Measurements from ENCODE around the gene MSANTD4. TPM values are rescaled to one million over a fixed set of nuclear protein-coding genes. Genes with fewer than 3 reads are reported as not detected.

MSANTD4 gene
- polyA plus RNA-seq, 3 donors = 1.8 to 2.5 (median 2.1) TPM

- intact Hi-C loops (cut with micrococcal nuclease) = no loop called here
Observed at GRCh38 chr11:105989124-105989523, 32.9 kb downstream of the MSANTD4 start.

DNA sequence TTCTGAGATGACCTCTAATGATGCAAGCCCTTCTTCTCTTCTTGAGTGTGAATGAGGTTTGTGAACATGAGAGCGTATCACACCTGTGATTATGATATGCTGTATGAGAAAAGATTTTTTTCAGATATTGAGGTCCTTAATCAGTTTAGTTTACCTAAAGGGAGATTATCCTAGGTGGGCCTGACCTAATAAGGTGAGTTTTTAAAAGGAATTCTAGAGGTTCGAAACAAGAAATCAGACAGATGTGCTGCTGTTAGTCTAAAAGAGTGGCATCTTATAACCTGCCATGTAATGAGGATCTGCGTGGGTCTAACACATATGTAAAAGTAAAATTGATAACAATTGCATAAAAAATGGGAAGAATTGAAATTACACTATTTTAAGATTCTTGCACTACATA, 33.8 kb downstream of the MSANTD4 start:
- H3K27ac Mint-ChIP-seq = no peak overlapping the region
- 83% methylated on average over 1 of the region's 3 CpGs for WGBS (ENCODE audit: insufficient coverage)
- H3K27me3 Mint-ChIP-seq (ENCODE audit: low read depth in 3 of 3) = no peaks in the 10 kb centered on the region
- no peak overlapping the region for H3K4me3 Mint-ChIP-seq
- peaks cover 0 to 4% (median 0%) of the 10 kb centered on the region in 7 donors for H3K9me3 Mint-ChIP-seq
- no peaks in the 10 kb centered on the region for H3K79me2 ChIP-seq (ENCODE audit: insufficient read depth, low read length)
- H3K9me3 ChIP-seq (replicated peaks in 1 of 2; ENCODE audit: control insufficient read depth in 1 of 2, insufficient read depth in 1 of 2, low read length in 2 of 2) = no peaks in the 10 kb centered on the region
- no peak overlapping the region for H3K9ac ChIP-seq (ENCODE audit: insufficient read depth, low read length, poor library complexity, severe bottlenecking)
- intact Hi-C loops (cut with micrococcal nuclease) = no loop called here
- no peaks in the 10 kb centered on the region for H3K4me1 ChIP-seq (ENCODE audit: control insufficient read depth in 1 of 2, insufficient read depth in 2 of 2, low read length in 2 of 2)
- H3K36me3 ChIP-seq (replicated peaks in 1 of 2; ENCODE audit: control insufficient read depth in 1 of 2, insufficient read depth in 2 of 2, low read length in 2 of 2) = no peaks in the 10 kb centered on the region
- H3K4me1 Mint-ChIP-seq = no peaks in the 10 kb centered on the region
- no peaks in the 10 kb centered on the region for H4K20me1 ChIP-seq (ENCODE audit: insufficient read depth, low read length)
- H3K27me3 ChIP-seq (ENCODE audit: control insufficient read depth in 2 of 2, insufficient read depth in 2 of 2, low read length in 2 of 2) = no peaks in the 10 kb centered on the region
- H3K36me3 Mint-ChIP-seq = peaks cover 0 to 2% of the 10 kb centered on the region in 2 donors
- TF ChIP-seq, protein P1, sequence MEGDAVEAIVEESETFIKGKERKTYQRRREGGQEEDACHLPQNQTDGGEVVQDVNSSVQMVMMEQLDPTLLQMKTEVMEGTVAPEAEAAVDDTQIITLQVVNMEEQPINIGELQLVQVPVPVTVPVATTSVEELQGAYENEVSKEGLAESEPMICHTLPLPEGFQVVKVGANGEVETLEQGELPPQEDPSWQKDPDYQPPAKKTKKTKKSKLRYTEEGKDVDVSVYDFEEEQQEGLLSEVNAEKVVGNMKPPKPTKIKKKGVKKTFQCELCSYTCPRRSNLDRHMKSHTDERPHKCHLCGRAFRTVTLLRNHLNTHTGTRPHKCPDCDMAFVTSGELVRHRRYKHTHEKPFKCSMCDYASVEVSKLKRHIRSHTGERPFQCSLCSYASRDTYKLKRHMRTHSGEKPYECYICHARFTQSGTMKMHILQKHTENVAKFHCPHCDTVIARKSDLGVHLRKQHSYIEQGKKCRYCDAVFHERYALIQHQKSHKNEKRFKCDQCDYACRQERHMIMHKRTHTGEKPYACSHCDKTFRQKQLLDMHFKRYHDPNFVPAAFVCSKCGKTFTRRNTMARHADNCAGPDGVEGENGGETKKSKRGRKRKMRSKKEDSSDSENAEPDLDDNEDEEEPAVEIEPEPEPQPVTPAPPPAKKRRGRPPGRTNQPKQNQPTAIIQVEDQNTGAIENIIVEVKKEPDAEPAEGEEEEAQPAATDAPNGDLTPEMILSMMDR (IDR thresholded peaks at IDR 0.05) = no peak
- no peak overlapping the region for H3K27ac ChIP-seq (ENCODE audit: low read depth in 1 of 2, low read length in 2 of 2)
- no peak overlapping the region for H3K4me3 ChIP-seq (replicated peaks in 1 of 3; ENCODE audit: low read depth in 2 of 3, low read length in 3 of 3)
- H2AFZ ChIP-seq (ENCODE audit: insufficient read depth, low read depth, low read length, poor library complexity, severe bottlenecking) = no peak overlapping the region
- no peak for DNase-seq
- H3K4me2 ChIP-seq (replicated peaks; ENCODE audit: extremely low read depth, low read length, poor library complexity, severe bottlenecking) = no peak overlapping the region

More at GRCh38 chr11:105989124-105989523, 32.9 kb downstream of the MSANTD4 start:
- no peaks in the 10 kb centered on the region for H3K36me3 ChIP-seq (replicated peaks in 1 of 2; ENCODE audit: control insufficient read depth in 1 of 2, insufficient read depth in 2 of 2, low read length in 2 of 2)
- H3K4me3 ChIP-seq (replicated peaks in 1 of 3; ENCODE audit: low read depth in 2 of 3, low read length in 3 of 3) = no peak overlapping the region
- no peaks in the 10 kb centered on the region for H3K4me1 ChIP-seq (ENCODE audit: control insufficient read depth in 1 of 2, insufficient read depth in 2 of 2, low read length in 2 of 2)
- no peaks in the 10 kb centered on the region for H3K79me2 ChIP-seq (ENCODE audit: insufficient read depth, low read length)
- no peaks in the 10 kb centered on the region for H4K20me1 ChIP-seq (ENCODE audit: insufficient read depth, low read length)
- no peak overlapping the region for H3K27ac Mint-ChIP-seq
- H2AFZ ChIP-seq (ENCODE audit: insufficient read depth, low read depth, low read length, poor library complexity, severe bottlenecking) = no peak overlapping the region
- peaks cover 1 to 7% of the 10 kb centered on the region in 2 donors for H3K36me3 Mint-ChIP-seq
- H3K4me3 Mint-ChIP-seq = no peak overlapping the region
- H3K4me2 ChIP-seq (replicated peaks; ENCODE audit: extremely low read depth, low read length, poor library complexity, severe bottlenecking) = no peak overlapping the region
- no peak overlapping the region for H3K9ac ChIP-seq (ENCODE audit: insufficient read depth, low read length, poor library complexity, severe bottlenecking)
- peaks cover 0 to 6% (median 3%) of the 10 kb centered on the region in 7 donors for H3K9me3 Mint-ChIP-seq
- H3K9me3 ChIP-seq (replicated peaks in 1 of 2; ENCODE audit: control insufficient read depth in 1 of 2, insufficient read depth in 1 of 2, low read length in 2 of 2) = no peaks in the 10 kb centered on the region
- WGBS (ENCODE audit: insufficient coverage) = no CpG with 5 or more reads among the region's 2 CpGs
- no peak overlapping the region for H3K27ac ChIP-seq (ENCODE audit: low read depth in 1 of 2, low read length in 2 of 2)
- no peaks in the 10 kb centered on the region for H3K4me1 Mint-ChIP-seq
- H3K27me3 ChIP-seq (ENCODE audit: control insufficient read depth in 2 of 2, insufficient read depth in 2 of 2, low read length in 2 of 2) = no peaks in the 10 kb centered on the region
- DNase-seq = no peak
- no peaks in the 10 kb centered on the region for H3K27me3 Mint-ChIP-seq (ENCODE audit: low read depth in 3 of 3)
- TF ChIP-seq, protein P1 (IDR thresholded peaks at IDR 0.05) = no peak
